Lung (tissue), 12 donors: Measurements from ENCODE around the gene RMI1. TPM values are rescaled to one million over a fixed set of nuclear protein-coding genes. Genes with fewer than 3 reads are reported as not detected.

Source experiments
- ATAC-seq: fragments of 200-7000 bp; cut with Tn5 transposase; one replicate; pipeline ENCODE4 v1.9.1; 2020; ENCODE audit warnings: moderate number of reproducible peaks; ENCODE audit not compliant: insufficient read depth, low FRiP score
- DNase-seq, 3 donors: peaks; one replicate each; pipeline ENCODE4 v3.0.0-alpha.2; 2013 to 2017
- H3K27ac ChIP-seq, 2 donors: one replicate each; pipeline ENCODE4 v1.5.1; 2013; ENCODE audit warnings: mild to moderate bottlenecking in 2 of 2, moderate library complexity in 2 of 2, control low read depth in 1 of 2, inconsistent platforms in 1 of 2, low read depth in 1 of 2, low read length in 1 of 2
- H3K27me3 ChIP-seq, 3 donors: one replicate each; pipeline ENCODE4 v1.5.1; 2013; ENCODE audit warnings: low read length in 2 of 3; ENCODE audit not compliant: control insufficient read depth in 3 of 3, insufficient read depth in 3 of 3
- H3K36me3 ChIP-seq, 4 donors: one replicate each; pipeline ENCODE4 v1.5.1; 2013; ENCODE audit warnings: low read length in 4 of 4, mild to moderate bottlenecking in 1 of 4, moderate library complexity in 1 of 4; ENCODE audit not compliant: control insufficient read depth in 4 of 4, insufficient read depth in 4 of 4
- H3K4me1 ChIP-seq, 5 donors: one replicate each; pipeline ENCODE4 v1.5.1; 2013; ENCODE audit warnings: low read length in 5 of 5, mild to moderate bottlenecking in 2 of 5, moderate library complexity in 1 of 5; ENCODE audit not compliant: control insufficient read depth in 5 of 5, insufficient read depth in 5 of 5
- H3K4me3 ChIP-seq: one replicate; pipeline ENCODE4 v1.5.1; 2013; ENCODE audit warnings: mild to moderate bottlenecking, control low read depth, moderate library complexity
- H3K9ac ChIP-seq, 2 donors: one replicate each; pipeline ENCODE4 v1.5.1; 2013; ENCODE audit warnings: low read length in 2 of 2, control low read depth in 1 of 2; ENCODE audit not compliant: insufficient read depth in 1 of 2
- H3K9me3 ChIP-seq, 4 donors: one replicate each; pipeline ENCODE4 v1.5.1; 2013; ENCODE audit warnings: low read length in 3 of 4, mild to moderate bottlenecking in 1 of 4, moderate library complexity in 1 of 4; ENCODE audit not compliant: control insufficient read depth in 4 of 4, insufficient read depth in 3 of 4
- WGBS, 2 donors: extraction: QIAGEN DNeasy Blood & Tissue Kit; methylation state at CpG; one replicate each; pipeline ENCODE4 v1.1.7; 2013; 5-methylcytosine and 5-hydroxymethylcytosine counted together
- polyA plus RNA-seq, 2 donors: library from polyadenylated mRNA; stranded (reverse); fragments of 200-250 nt; gene quantifications; one replicate each; pipeline ENCODE4 v1.2.1, GENCODE V29; 2013
- total RNA-seq, 2 donors: library from RNA; depleted of rRNA in 1 of 2; stranded (reverse); fragments of >200 nt in 1 of 2; gene quantifications; one replicate each; pipeline ENCODE4 v1.2.1, GENCODE V29; 2014 to 2021
- TF ChIP-seq, protein P1 (sequence below): IDR thresholded peaks from 2 replicates; pipeline ENCODE4 v1.5.1; 2012; ENCODE audit warnings: mild to moderate bottlenecking; ENCODE audit errors: control extremely low read depth, extremely low read depth
- donor health status: control.
- donor health status: control.
- donor health status: Bipolar disorder and iron deficiency.
- donor health status: healthy.
- donor health status: DM: yes; HTN: yes; CAD: no.

RMI1 gene
- total and polyA plus RNA-seq, 4 donors = 2.5 to 10.0 (median 5.4) TPM

DNA sequence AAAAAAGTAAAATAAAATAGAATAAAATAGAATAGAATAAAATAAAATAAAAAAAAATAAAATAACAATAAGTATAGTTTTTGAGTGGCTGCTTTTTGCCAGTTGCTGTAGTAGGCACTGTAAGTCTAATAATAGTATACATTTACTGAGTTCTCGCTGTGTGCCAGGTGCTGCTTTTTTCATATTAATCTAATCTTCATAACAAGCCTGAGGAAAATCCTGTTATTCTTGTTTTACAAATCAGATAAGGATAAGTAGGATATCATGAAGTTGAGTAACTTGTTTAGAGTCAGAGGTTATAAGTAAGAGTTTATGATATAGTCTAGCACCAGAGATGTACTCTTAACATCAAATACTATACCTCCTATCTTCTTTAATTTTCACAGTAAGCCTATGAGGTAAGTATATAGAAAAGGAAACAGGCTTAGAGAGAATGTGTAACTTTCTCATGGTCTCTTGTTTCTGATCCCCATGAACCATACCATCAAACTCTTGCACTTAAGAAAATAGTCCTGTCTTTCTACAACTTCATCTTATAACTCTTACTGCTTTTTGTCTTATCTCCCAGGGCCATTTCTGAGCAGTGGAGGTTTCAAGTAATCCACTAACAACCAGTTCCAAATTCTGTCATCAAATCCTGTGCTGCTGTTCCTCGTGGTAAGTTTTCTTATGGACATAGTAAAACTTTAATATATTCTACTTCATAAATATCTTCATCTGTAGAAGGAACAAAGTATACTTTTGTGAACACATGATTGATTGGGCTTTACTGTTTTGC, 18.7 kb downstream of the RMI1 start:
- no peak for ATAC-seq
- H3K36me3 ChIP-seq = peaks cover 0 to 9% (median 6%) of the 10 kb centered on the region in 4 donors
- H3K4me1 ChIP-seq = peaks cover 0 to 3% (median 0%) of the 10 kb centered on the region in 5 donors
- TF ChIP-seq, protein P1, sequence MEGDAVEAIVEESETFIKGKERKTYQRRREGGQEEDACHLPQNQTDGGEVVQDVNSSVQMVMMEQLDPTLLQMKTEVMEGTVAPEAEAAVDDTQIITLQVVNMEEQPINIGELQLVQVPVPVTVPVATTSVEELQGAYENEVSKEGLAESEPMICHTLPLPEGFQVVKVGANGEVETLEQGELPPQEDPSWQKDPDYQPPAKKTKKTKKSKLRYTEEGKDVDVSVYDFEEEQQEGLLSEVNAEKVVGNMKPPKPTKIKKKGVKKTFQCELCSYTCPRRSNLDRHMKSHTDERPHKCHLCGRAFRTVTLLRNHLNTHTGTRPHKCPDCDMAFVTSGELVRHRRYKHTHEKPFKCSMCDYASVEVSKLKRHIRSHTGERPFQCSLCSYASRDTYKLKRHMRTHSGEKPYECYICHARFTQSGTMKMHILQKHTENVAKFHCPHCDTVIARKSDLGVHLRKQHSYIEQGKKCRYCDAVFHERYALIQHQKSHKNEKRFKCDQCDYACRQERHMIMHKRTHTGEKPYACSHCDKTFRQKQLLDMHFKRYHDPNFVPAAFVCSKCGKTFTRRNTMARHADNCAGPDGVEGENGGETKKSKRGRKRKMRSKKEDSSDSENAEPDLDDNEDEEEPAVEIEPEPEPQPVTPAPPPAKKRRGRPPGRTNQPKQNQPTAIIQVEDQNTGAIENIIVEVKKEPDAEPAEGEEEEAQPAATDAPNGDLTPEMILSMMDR = no peak
- H3K9ac ChIP-seq = no peak overlapping the region
- H3K9me3 ChIP-seq = no peaks in the 10 kb centered on the region
- DNase-seq = peak in 1 of 3 donors; percentile 15
- H3K4me3 ChIP-seq = no peak overlapping the region
- no peak overlapping the region for H3K27ac ChIP-seq
- WGBS, 2 donors = 62 to 73% methylated on average over 2 of the region's 2 CpGs
- H3K27me3 ChIP-seq = no peaks in the 10 kb centered on the region

GRCh38 chr9:84000186-84000585, 19.6 kb downstream of the RMI1 start:
- H3K9ac ChIP-seq = no peak overlapping the region
- TF ChIP-seq, protein P1 = no peak
- no peak for ATAC-seq

DNA sequence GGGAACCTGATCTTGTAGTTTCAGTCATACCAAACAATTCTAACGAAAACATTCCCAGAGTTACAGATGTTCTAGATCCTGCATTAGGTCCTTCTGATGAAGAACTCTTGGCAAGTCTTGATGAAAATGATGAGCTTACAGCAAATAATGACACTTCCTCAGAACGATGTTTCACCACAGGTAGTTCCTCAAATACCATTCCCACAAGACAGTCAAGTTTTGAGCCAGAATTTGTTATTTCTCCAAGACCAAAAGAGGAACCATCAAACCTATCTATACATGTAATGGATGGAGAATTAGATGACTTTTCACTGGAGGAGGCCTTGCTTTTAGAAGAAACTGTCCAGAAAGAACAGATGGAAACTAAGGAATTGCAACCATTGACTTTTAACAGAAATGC, 21.0 kb downstream of the RMI1 start:
- Histone ChIP-seq H3K4me3 (no peak overlapping the region), H3K9me3 (no peaks in the 10 kb centered on the region), H3K4me1 (no peaks in the 10 kb centered on the region), H3K27me3 (no peaks in the 10 kb centered on the region), H3K27ac (no peak overlapping the region), H3K9ac (no peak overlapping the region), H3K36me3 (peaks cover 0 to 9% (median 6%) of the 10 kb centered on the region in 4 donors)
- DNase-seq (no peak), ATAC-seq (no peak)
- TF ChIP-seq, protein P1 = no peak
- 47 to 80% methylated on average over 2 of the region's 2 CpGs for WGBS, 2 donors

More at GRCh38 chr9:84000186-84000585, 19.6 kb downstream of the RMI1 start:
- H3K4me3 ChIP-seq = no peak overlapping the region
- peaks cover 0 to 3% (median 0%) of the 10 kb centered on the region in 5 donors for H3K4me1 ChIP-seq
- 92 to 93% methylated on average over 3 of the region's 3 CpGs for WGBS, 2 donors
- H3K36me3 ChIP-seq = peaks cover 0 to 9% (median 6%) of the 10 kb centered on the region in 4 donors
- no peak overlapping the region for H3K27ac ChIP-seq
- no peaks in the 10 kb centered on the region for H3K27me3 ChIP-seq
- DNase-seq = no peak
- H3K9me3 ChIP-seq = no peaks in the 10 kb centered on the region
